Mesothelial cell of epicardium (in vitro differentiated cells): ENCODE measurements around the gene BCL11B. TPM values are rescaled to one million over a fixed set of nuclear protein-coding genes. Genes with fewer than 3 reads are reported as not detected.
A peak's percentile ranks its signal among the peaks of the same experiment; 100 is the strongest.

Experiments used
- DNase-seq, 2 experiments: peaks; one replicate each; pipeline ENCODE4 v3.0.0; 2021; ENCODE audit warnings: low spot score in 2 of 2; ENCODE audit not compliant: unreplicated experiment in 2 of 2
- H3K27ac Mint-ChIP-seq: 2 replicates; pipeline ENCODE4 v1.8.0; 2021; ENCODE audit warnings: mixed read lengths
- H3K27me3 Mint-ChIP-seq: 2 replicates; pipeline ENCODE4 v1.8.0; 2021; ENCODE audit warnings: low read depth, mixed read lengths
- H3K36me3 Mint-ChIP-seq: 2 replicates; pipeline ENCODE4 v1.8.0; 2021; ENCODE audit warnings: mixed read lengths
- H3K4me1 Mint-ChIP-seq: 2 replicates; pipeline ENCODE4 v1.8.0; 2021; ENCODE audit warnings: mixed read lengths
- H3K4me3 Mint-ChIP-seq: 2 replicates; pipeline ENCODE4 v1.8.0; 2021; ENCODE audit warnings: mild to moderate bottlenecking, moderate library complexity, mixed read lengths
- H3K9me3 Mint-ChIP-seq: 2 replicates; pipeline ENCODE4 v1.8.0; 2021; ENCODE audit warnings: mixed read lengths
- total RNA-seq: library from RNA; stranded (reverse); gene quantifications from 3 replicates; pipeline ENCODE4 v1.2.1, GENCODE V29; 2021
- TF ChIP-seq, protein P1 (sequence below): fragments of 200-600 bp; sonication (generic); IDR thresholded peaks from one replicate; pipeline ENCODE4 v1.5.0; 2021; ENCODE audit warnings: antibody characterized with exemption; ENCODE audit not compliant: unreplicated experiment

Gene BCL11B
- total RNA-seq, 1 donor from 2014 or later: 11.8 TPM

DNA sequence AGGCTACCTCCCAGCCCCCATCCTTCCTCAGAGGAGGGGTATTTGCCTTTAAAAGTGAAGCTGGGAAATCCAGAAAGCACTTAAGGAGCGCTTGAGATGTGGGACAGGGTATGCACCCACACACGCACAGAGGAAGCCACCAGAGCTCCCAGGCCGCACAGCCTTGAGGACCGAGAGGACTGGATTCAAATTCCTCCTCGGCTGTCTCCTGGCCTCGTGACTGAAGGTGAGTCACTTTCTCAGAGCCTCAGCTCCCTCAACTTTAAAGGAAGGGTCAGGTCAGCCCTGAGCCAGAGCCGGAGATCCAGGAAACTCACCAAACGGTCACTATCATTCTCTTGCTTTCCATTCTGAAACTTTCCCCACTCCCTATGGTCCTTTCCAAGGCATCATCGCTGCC lies 37.6 kb downstream of the BCL11B start:
- H3K27ac Mint-ChIP-seq: peak overlapping the region; percentile 34
- peak overlapping the region; percentile 26 for H3K4me3 Mint-ChIP-seq
- no peak for DNase-seq

DNA sequence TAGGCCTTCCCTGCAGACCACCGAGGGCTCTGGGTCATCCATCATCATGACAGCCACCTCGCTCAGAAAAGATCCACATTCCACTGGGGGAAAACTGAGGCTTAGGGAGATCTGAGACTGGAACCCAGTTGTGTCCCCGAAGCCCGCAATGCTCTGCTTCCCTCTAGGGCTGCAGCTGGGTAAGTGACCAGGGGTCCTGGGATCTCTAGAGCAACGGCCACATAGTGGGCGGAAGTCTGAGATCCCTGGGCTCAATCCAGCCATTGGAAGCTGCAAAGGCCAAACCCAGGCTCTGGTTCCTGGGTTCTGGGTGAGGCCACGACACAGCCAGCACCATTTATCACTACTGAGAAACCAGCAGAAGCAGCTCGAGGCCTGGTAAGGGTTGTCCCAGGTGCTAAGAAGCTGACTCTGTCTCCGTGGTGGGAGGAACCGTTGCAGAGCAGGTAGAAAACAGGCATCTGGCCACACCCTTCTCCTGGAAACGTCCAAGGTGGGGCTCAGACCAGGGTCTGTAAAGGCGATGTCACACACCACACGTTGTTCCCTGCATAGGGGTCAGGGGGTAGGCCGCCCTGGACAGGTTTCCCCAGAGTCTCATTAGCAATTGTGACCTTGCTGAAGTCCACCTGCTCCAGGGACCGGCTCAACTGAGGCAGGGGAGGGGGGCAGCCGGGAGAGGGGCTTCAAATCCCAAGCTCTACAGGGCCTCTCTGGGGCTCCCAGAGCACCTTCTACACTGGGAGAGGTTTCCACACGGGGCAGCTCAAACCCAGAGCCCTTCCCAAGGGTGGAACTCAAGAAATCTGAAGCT lies 38.6 kb downstream of the BCL11B start:
- Mint-ChIP-seq H3K9me3 (no peaks in the 10 kb centered on the region), H3K36me3 (no peaks in the 10 kb centered on the region), H3K4me1 (peaks cover 46% of the 10 kb centered on the region), H3K4me3 (no peak overlapping the region), H3K27ac (no peak overlapping the region), H3K27me3 (no peaks in the 10 kb centered on the region)
- no peak for DNase-seq
- TF ChIP-seq, protein P1, sequence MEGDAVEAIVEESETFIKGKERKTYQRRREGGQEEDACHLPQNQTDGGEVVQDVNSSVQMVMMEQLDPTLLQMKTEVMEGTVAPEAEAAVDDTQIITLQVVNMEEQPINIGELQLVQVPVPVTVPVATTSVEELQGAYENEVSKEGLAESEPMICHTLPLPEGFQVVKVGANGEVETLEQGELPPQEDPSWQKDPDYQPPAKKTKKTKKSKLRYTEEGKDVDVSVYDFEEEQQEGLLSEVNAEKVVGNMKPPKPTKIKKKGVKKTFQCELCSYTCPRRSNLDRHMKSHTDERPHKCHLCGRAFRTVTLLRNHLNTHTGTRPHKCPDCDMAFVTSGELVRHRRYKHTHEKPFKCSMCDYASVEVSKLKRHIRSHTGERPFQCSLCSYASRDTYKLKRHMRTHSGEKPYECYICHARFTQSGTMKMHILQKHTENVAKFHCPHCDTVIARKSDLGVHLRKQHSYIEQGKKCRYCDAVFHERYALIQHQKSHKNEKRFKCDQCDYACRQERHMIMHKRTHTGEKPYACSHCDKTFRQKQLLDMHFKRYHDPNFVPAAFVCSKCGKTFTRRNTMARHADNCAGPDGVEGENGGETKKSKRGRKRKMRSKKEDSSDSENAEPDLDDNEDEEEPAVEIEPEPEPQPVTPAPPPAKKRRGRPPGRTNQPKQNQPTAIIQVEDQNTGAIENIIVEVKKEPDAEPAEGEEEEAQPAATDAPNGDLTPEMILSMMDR: no peak

More for the DNA sequence above, 37.6 kb downstream of the BCL11B start:
- no peaks in the 10 kb centered on the region for H3K9me3 Mint-ChIP-seq
- TF ChIP-seq, protein P1: no peak
- H3K36me3 Mint-ChIP-seq: no peaks in the 10 kb centered on the region
- H3K4me1 Mint-ChIP-seq: peaks cover 52% of the 10 kb centered on the region
- H3K27me3 Mint-ChIP-seq: no peaks in the 10 kb centered on the region

DNA sequence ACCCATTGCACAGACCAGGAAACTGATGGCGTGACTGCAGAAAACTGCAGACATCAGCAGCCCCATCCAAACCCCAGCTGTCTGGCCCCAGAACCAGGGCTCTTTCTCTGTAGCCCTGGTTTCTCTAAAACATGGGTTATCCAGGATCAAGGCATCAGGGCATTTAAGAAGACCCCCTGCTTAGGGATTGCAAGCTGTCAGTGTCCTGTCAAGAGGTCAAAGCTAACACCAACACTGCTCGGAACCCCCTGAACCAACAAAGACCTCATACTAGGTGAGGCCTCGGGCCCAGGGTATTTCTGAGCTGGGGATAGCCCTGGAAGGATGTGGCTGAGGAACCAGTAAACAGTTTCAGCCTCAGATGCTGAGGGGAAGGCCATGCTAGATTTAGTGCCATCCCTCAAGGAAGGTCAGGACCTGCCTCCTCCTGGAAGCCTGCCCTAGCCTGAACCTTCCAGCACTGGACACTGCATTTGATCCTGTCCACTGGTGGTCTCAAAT lies 39.2 kb downstream of the BCL11B start:
- Mint-ChIP-seq H3K36me3 (no peaks in the 10 kb centered on the region), H3K4me1 (peaks cover 46% of the 10 kb centered on the region), H3K4me3 (no peak overlapping the region), H3K27ac (no peak overlapping the region), H3K27me3 (no peaks in the 10 kb centered on the region), H3K9me3 (no peaks in the 10 kb centered on the region)
- TF ChIP-seq, protein P1: no peak
- DNase-seq: no peak

DNA sequence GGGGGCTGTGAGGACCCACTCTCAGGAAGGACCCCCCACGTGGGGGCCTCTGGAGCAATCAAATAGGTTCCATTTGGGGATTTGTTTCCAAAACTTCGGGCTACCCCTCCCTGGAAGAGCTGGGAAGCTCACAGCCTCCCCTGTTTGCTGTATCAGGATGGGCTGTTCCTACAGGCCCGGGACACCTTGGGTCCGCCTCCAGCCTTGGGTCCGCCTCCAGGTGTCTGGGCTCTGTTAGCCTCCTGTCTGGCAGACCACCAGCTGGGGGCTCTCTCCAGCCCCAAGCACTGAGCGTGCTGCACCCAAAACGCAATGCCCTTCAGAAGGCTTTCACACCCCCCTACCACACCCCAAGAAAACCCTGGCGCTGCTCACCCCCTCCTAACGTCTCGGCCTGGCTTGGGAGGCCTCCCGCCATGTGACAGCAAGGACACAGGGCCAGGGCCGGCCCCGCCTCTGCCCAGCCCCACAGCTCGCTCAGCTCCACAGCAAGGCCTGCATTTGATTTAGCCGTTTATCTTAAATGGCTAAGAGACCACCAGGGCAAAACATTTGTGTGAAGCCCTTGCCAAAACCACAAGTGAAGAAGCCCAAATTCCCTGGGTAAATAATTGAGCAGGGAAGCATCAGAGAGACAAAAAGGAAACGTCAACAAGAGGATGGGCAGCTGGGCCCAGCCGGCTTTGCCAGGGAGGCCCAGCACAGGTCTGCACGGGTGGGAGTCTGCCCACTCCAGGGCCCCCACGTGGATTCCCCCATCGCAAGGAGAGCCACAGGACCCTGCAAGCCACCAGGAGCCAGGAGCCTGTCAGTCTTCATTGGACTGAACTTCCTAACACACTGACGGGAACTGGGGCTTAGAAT lies 39.9 kb downstream of the BCL11B start:
- peaks cover 46% of the 10 kb centered on the region for H3K4me1 Mint-ChIP-seq
- H3K27ac Mint-ChIP-seq: peak overlapping the region; percentile 90
- peak; percentile 48 to 71 for DNase-seq
- TF ChIP-seq, protein P1: no peak
- H3K27me3 Mint-ChIP-seq: no peaks in the 10 kb centered on the region
- H3K4me3 Mint-ChIP-seq: peak overlapping the region; percentile 71
- no peaks in the 10 kb centered on the region for H3K36me3 Mint-ChIP-seq
- no peaks in the 10 kb centered on the region for H3K9me3 Mint-ChIP-seq

DNA sequence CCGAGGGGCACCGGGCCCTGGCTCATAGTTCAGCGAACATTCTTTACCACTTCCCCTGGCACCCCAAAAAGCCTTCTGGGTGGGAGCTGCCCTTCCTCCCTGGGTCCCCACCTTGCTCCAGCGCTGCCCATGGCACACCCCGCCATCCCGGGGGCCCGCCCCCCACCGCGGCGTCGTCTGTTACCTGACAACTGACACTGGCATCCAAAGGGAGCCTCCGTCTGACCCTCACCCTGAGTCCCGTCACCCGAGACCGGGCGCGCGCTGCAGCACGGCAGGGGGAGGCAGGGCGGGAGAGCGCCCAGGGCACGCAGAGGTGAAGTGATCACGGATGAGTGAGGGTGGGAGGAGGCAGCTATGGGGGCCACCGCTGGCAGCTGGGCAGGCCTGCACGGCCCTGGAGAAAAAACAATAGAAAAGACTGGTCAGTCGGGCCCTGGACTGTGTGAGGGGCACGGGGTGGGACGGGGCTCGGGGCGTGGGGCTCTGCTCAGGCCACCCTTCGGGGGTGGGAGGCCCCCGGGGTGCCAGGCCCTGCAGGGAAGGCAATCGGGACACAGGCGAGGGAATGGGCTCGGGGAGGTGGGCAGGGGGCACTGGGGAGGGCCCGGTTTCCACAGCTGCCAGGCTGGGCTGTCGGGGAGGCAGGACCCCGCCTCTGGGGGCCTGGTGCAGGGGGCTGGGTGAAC lies 40.7 kb downstream of the BCL11B start:
- peak overlapping the region; percentile 21 for H3K27ac Mint-ChIP-seq
- TF ChIP-seq, protein P1: no peak
- peaks cover 52% of the 10 kb centered on the region for H3K4me1 Mint-ChIP-seq
- peak overlapping the region; percentile 71 for H3K4me3 Mint-ChIP-seq
- no peaks in the 10 kb centered on the region for H3K27me3 Mint-ChIP-seq
- H3K36me3 Mint-ChIP-seq: no peaks in the 10 kb centered on the region
- DNase-seq: peak in 1 of 2 experiments; percentile 18
- H3K9me3 Mint-ChIP-seq: no peaks in the 10 kb centered on the region
